ENCODE results near the gene ANKRD6.

ANKRD6 gene

GRCh38 chr6:89430201-89430962, 2.6 kb upstream of the ANKRD6 start:
- no peak overlapping the region for H3K27ac ChIP-seq (ENCODE audit: low read depth, low read length)
- H3K4me3 ChIP-seq (ENCODE audit: low read length), result no peak overlapping the region
- no peak overlapping the region for H3K9ac ChIP-seq (ENCODE audit: low read length)
- H3K4me1 ChIP-seq (ENCODE audit: control insufficient read depth, insufficient read depth, low read length), result no peaks in the 10 kb centered on the region
- H3K36me3 ChIP-seq (ENCODE audit: control insufficient read depth, insufficient read depth, low read length), result no peaks in the 10 kb centered on the region
- H3K27me3 ChIP-seq (ENCODE audit: control insufficient read depth, insufficient read depth, low read length), result no peaks in the 10 kb centered on the region

- H3K4me1 ChIP-seq (ENCODE audit: control insufficient read depth, insufficient read depth, low read length), result no peaks in the 10 kb centered on the region
- H3K27ac ChIP-seq (ENCODE audit: low read depth, low read length), result no peak overlapping the region
- no peak overlapping the region for H3K9ac ChIP-seq (ENCODE audit: low read length)
- H3K27me3 ChIP-seq (ENCODE audit: control insufficient read depth, insufficient read depth, low read length), result no peaks in the 10 kb centered on the region
- H3K36me3 ChIP-seq (ENCODE audit: control insufficient read depth, insufficient read depth, low read length), result no peaks in the 10 kb centered on the region
- peak overlapping the region; percentile 74 for H3K4me3 ChIP-seq (ENCODE audit: low read length)
Observed at GRCh38 chr6:89433252-89434149, 549 bp downstream of the ANKRD6 start.

- Histone ChIP-seq H3K4me1 (ENCODE audit: control insufficient read depth, insufficient read depth, low read length) (no peaks in the 10 kb centered on the region), H3K27me3 (ENCODE audit: control insufficient read depth, insufficient read depth, low read length) (no peaks in the 10 kb centered on the region), H3K27ac (ENCODE audit: low read depth, low read length) (no peak overlapping the region), H3K4me3 (ENCODE audit: low read length) (peak overlapping the region; percentile 74), H3K9ac (ENCODE audit: low read length) (no peak overlapping the region), H3K36me3 (ENCODE audit: control insufficient read depth, insufficient read depth, low read length) (no peaks in the 10 kb centered on the region)
Observed at GRCh38 chr6:89434150-89434499, 1.2 kb downstream of the ANKRD6 start.

- Histone ChIP-seq H3K4me3 (ENCODE audit: low read length) (no peak overlapping the region), H3K27me3 (ENCODE audit: control insufficient read depth, insufficient read depth, low read length) (no peaks in the 10 kb centered on the region), H3K27ac (ENCODE audit: low read depth, low read length) (no peak overlapping the region), H3K4me1 (ENCODE audit: control insufficient read depth, insufficient read depth, low read length) (no peaks in the 10 kb centered on the region), H3K36me3 (ENCODE audit: control insufficient read depth, insufficient read depth, low read length) (no peaks in the 10 kb centered on the region), H3K9ac (ENCODE audit: low read length) (no peak overlapping the region)
Observed at GRCh38 chr6:89434954-89435353, 2.0 kb downstream of the ANKRD6 start.

GRCh38 chr6:89436226-89436625, 3.3 kb downstream of the ANKRD6 start:
- no peak overlapping the region for H3K27ac ChIP-seq (ENCODE audit: low read depth, low read length)
- no peaks in the 10 kb centered on the region for H3K36me3 ChIP-seq (ENCODE audit: control insufficient read depth, insufficient read depth, low read length)
- H3K27me3 ChIP-seq (ENCODE audit: control insufficient read depth, insufficient read depth, low read length), result no peaks in the 10 kb centered on the region
- no peak overlapping the region for H3K4me3 ChIP-seq (ENCODE audit: low read length)
- no peaks in the 10 kb centered on the region for H3K4me1 ChIP-seq (ENCODE audit: control insufficient read depth, insufficient read depth, low read length)
- H3K9ac ChIP-seq (ENCODE audit: low read length), result no peak overlapping the region

GRCh38 chr6:89438248-89438647, 5.3 kb downstream of the ANKRD6 start:
- no peaks in the 10 kb centered on the region for H3K36me3 ChIP-seq (ENCODE audit: control insufficient read depth, insufficient read depth, low read length)
- H3K4me3 ChIP-seq (ENCODE audit: low read length), result no peak overlapping the region
- no peaks in the 10 kb centered on the region for H3K27me3 ChIP-seq (ENCODE audit: control insufficient read depth, insufficient read depth, low read length)
- no peak overlapping the region for H3K27ac ChIP-seq (ENCODE audit: low read depth, low read length)
- H3K4me1 ChIP-seq (ENCODE audit: control insufficient read depth, insufficient read depth, low read length), result no peaks in the 10 kb centered on the region
- H3K9ac ChIP-seq (ENCODE audit: low read length), result no peak overlapping the region

GRCh38 chr6:89439014-89439413, 6.1 kb downstream of the ANKRD6 start:
- Histone ChIP-seq H3K4me1 (ENCODE audit: control insufficient read depth, insufficient read depth, low read length) (no peaks in the 10 kb centered on the region), H3K27me3 (ENCODE audit: control insufficient read depth, insufficient read depth, low read length) (no peaks in the 10 kb centered on the region), H3K27ac (ENCODE audit: low read depth, low read length) (no peak overlapping the region), H3K4me3 (ENCODE audit: low read length) (no peak overlapping the region), H3K9ac (ENCODE audit: low read length) (no peak overlapping the region), H3K36me3 (ENCODE audit: control insufficient read depth, insufficient read depth, low read length) (no peaks in the 10 kb centered on the region)

- H3K4me1 ChIP-seq (ENCODE audit: control insufficient read depth, insufficient read depth, low read length), result no peaks in the 10 kb centered on the region
- no peaks in the 10 kb centered on the region for H3K27me3 ChIP-seq (ENCODE audit: control insufficient read depth, insufficient read depth, low read length)
- no peaks in the 10 kb centered on the region for H3K36me3 ChIP-seq (ENCODE audit: control insufficient read depth, insufficient read depth, low read length)
- no peak overlapping the region for H3K4me3 ChIP-seq (ENCODE audit: low read length)
- no peak overlapping the region for H3K27ac ChIP-seq (ENCODE audit: low read depth, low read length)
- no peak overlapping the region for H3K9ac ChIP-seq (ENCODE audit: low read length)
Observed at GRCh38 chr6:89440200-89440599, 7.2 kb downstream of the ANKRD6 start.

- Histone ChIP-seq H3K4me3 (ENCODE audit: low read length) (no peak overlapping the region), H3K4me1 (ENCODE audit: control insufficient read depth, insufficient read depth, low read length) (no peaks in the 10 kb centered on the region), H3K36me3 (ENCODE audit: control insufficient read depth, insufficient read depth, low read length) (no peaks in the 10 kb centered on the region), H3K27ac (ENCODE audit: low read depth, low read length) (no peak overlapping the region), H3K27me3 (ENCODE audit: control insufficient read depth, insufficient read depth, low read length) (no peaks in the 10 kb centered on the region), H3K9ac (ENCODE audit: low read length) (no peak overlapping the region)
Observed at GRCh38 chr6:89443658-89444057, 10.7 kb downstream of the ANKRD6 start.

- no peaks in the 10 kb centered on the region for H3K4me1 ChIP-seq (ENCODE audit: control insufficient read depth, insufficient read depth, low read length)
- H3K9ac ChIP-seq (ENCODE audit: low read length), result no peak overlapping the region
- no peaks in the 10 kb centered on the region for H3K27me3 ChIP-seq (ENCODE audit: control insufficient read depth, insufficient read depth, low read length)
- no peak overlapping the region for H3K27ac ChIP-seq (ENCODE audit: low read depth, low read length)
- H3K36me3 ChIP-seq (ENCODE audit: control insufficient read depth, insufficient read depth, low read length), result no peaks in the 10 kb centered on the region
- no peak overlapping the region for H3K4me3 ChIP-seq (ENCODE audit: low read length)
Observed at GRCh38 chr6:89449193-89449592, 16.2 kb downstream of the ANKRD6 start.

- Histone ChIP-seq H3K9ac (ENCODE audit: low read length) (no peak overlapping the region), H3K27ac (ENCODE audit: low read depth, low read length) (no peak overlapping the region), H3K27me3 (ENCODE audit: control insufficient read depth, insufficient read depth, low read length) (no peaks in the 10 kb centered on the region), H3K36me3 (ENCODE audit: control insufficient read depth, insufficient read depth, low read length) (no peaks in the 10 kb centered on the region), H3K4me3 (ENCODE audit: low read length) (no peak overlapping the region), H3K4me1 (ENCODE audit: control insufficient read depth, insufficient read depth, low read length) (no peaks in the 10 kb centered on the region)
Observed at GRCh38 chr6:89452281-89452680, 19.3 kb downstream of the ANKRD6 start.

GRCh38 chr6:89454300-89454699, 21.3 kb downstream of the ANKRD6 start:
- Histone ChIP-seq H3K4me3 (ENCODE audit: low read length) (no peak overlapping the region), H3K9ac (ENCODE audit: low read length) (no peak overlapping the region), H3K27ac (ENCODE audit: low read depth, low read length) (no peak overlapping the region), H3K27me3 (ENCODE audit: control insufficient read depth, insufficient read depth, low read length) (no peaks in the 10 kb centered on the region), H3K36me3 (ENCODE audit: control insufficient read depth, insufficient read depth, low read length) (no peaks in the 10 kb centered on the region), H3K4me1 (ENCODE audit: control insufficient read depth, insufficient read depth, low read length) (no peaks in the 10 kb centered on the region)
